ENCODE data around the gene STN1. TPM values are rescaled to one million over a fixed set of nuclear protein-coding genes. Genes with fewer than 3 reads are reported as not detected.

STN1 gene
- total and polyA plus RNA-seq, 9 of the 15 experiments (the other 6 are each of a cell fraction or from before 2014, with no cell fraction given), result 9.1 to 19.6 (median 13.8) TPM

GRCh38 chr10:103930881-103931280 lies 12.9 kb upstream of the STN1 start:
- no TSS peak for BruUV-seq (replicated peaks)
- Histone ChIP-seq H3K9me3 (replicated peaks; ENCODE audit: control insufficient read depth, insufficient read depth, low read depth, low read length) (no peaks in the 10 kb centered on the region), H3K4me3 (no peak overlapping the region), H3K79me2 (ENCODE audit: control insufficient read depth, insufficient read depth, low read length) (no peaks in the 10 kb centered on the region), H3K36me3 (ENCODE audit: control insufficient read depth, insufficient read depth, low read length) (no peaks in the 10 kb centered on the region), H3K9me1 (ENCODE audit: control insufficient read depth, insufficient read depth, low read length) (no peaks in the 10 kb centered on the region), H4K20me1 (replicated peaks; ENCODE audit: control insufficient read depth, insufficient read depth, low read length) (no peaks in the 10 kb centered on the region), H2AFZ (ENCODE audit: low read depth, low read length) (no peak overlapping the region), H3K27ac (ENCODE audit: extremely low read depth, low read depth, low read length) (no peak overlapping the region), H3K4me2 (ENCODE audit: insufficient read depth, low read length) (no peak overlapping the region), H3K4me1 (replicated peaks in 1 of 2; ENCODE audit: control insufficient read depth in 2 of 2, insufficient read depth in 2 of 2, low read length in 2 of 2) (no peaks in the 10 kb centered on the region; a peak in 1 of 5 replicates), H3K27me3 (ENCODE audit: control insufficient read depth in 2 of 2, insufficient read depth in 2 of 2, low read length in 2 of 2) (peaks cover 0 to 2% of the 10 kb centered on the region in 2 experiments; a peak in 1 of 5 replicates), H3K9ac (ENCODE audit: insufficient read depth in 1 of 2, low read depth in 2 of 2, low read length in 2 of 2) (no peak overlapping the region)
- DNase-seq (ENCODE audit: extremely low read depth in 1 of 4, low spot score in 3 of 4) (no peak), ATAC-seq (no peak), FAIRE-seq (no peak)
- POLR2A ChIA-PET, result no interaction called here
- TF ChIP-seq NFE2L1 (tag; IDR thresholded peaks at IDR 0.05; ENCODE audit: borderline replicate concordance, low read depth) (no peak), FOXJ3 (CRISPR knock-in tag; IDR thresholded peaks at IDR 0.05) (no peak), TEAD2 (tag; IDR thresholded peaks at IDR 0.05) (no peak), PHF20 (IDR thresholded peaks at IDR 0.05; ENCODE audit: partially characterized antibody) (no peak), ZNF551 (CRISPR knock-in tag; IDR thresholded peaks at IDR 0.05) (no peak)
- intact Hi-C loops (cut with micrococcal nuclease), result no loop called here
- in situ Hi-C loops (cut with MboI), result no loop called here
- 53% methylated on average over 6 of the region's 6 CpGs for WGBS (ENCODE audit: insufficient coverage, low coverage, missing lambda C conversion rate)
- CTCF ChIA-PET (ENCODE audit: low intra/inter-chr PET ratio), result no interaction called here

GRCh38 chr10:103930449-103930848 lies 12.5 kb upstream of the STN1 start:
- no peak overlapping the region for H2AFZ ChIP-seq (ENCODE audit: low read depth, low read length)
- POLR2A ChIA-PET, result no interaction called here
- no peaks in the 10 kb centered on the region for H3K79me2 ChIP-seq (ENCODE audit: control insufficient read depth, insufficient read depth, low read length)
- H3K9me3 ChIP-seq (replicated peaks; ENCODE audit: control insufficient read depth, insufficient read depth, low read depth, low read length), result no peaks in the 10 kb centered on the region
- FAIRE-seq (no peak), ATAC-seq (no peak), DNase-seq (ENCODE audit: extremely low read depth in 1 of 4, low spot score in 3 of 4) (no peak)
- H3K9ac ChIP-seq (ENCODE audit: insufficient read depth in 1 of 2, low read depth in 2 of 2, low read length in 2 of 2), result no peak overlapping the region
- CTCF ChIA-PET (ENCODE audit: low intra/inter-chr PET ratio), result no interaction called here
- H3K4me3 ChIP-seq, result no peak overlapping the region
- H4K20me1 ChIP-seq (replicated peaks; ENCODE audit: control insufficient read depth, insufficient read depth, low read length), result no peaks in the 10 kb centered on the region
- no peak overlapping the region for H3K27ac ChIP-seq (ENCODE audit: extremely low read depth, low read depth, low read length)
- no peaks in the 10 kb centered on the region; a peak in 1 of 5 replicates for H3K4me1 ChIP-seq (replicated peaks in 1 of 2; ENCODE audit: control insufficient read depth in 2 of 2, insufficient read depth in 2 of 2, low read length in 2 of 2)
- H3K27me3 ChIP-seq (ENCODE audit: control insufficient read depth in 2 of 2, insufficient read depth in 2 of 2, low read length in 2 of 2), result no peaks in the 10 kb centered on the region
- H3K4me2 ChIP-seq (ENCODE audit: insufficient read depth, low read length), result no peak overlapping the region
- H3K9me1 ChIP-seq (ENCODE audit: control insufficient read depth, insufficient read depth, low read length), result no peaks in the 10 kb centered on the region
- intact Hi-C loops (cut with micrococcal nuclease) (no loop called here), in situ Hi-C loops (cut with MboI) (no loop called here)
- H3K36me3 ChIP-seq (ENCODE audit: control insufficient read depth, insufficient read depth, low read length), result no peaks in the 10 kb centered on the region
- WGBS (ENCODE audit: insufficient coverage, low coverage, missing lambda C conversion rate), result 53% methylated on average over 1 of the region's 1 CpG
- BruUV-seq (replicated peaks), result no TSS peak
- TF ChIP-seq THRB (CRISPR knock-in tag; conservative IDR thresholded peaks at IDR 0.05) (no peak), BRF2 (IDR thresholded peaks at IDR 0.05; ENCODE audit: borderline replicate concordance, insufficient read depth, insufficient read length) (no peak), HMGN3 (IDR thresholded peaks at IDR 0.05; ENCODE audit: borderline replicate concordance, extremely low read depth, insufficient read length, low read depth, low read length) (no peak), SRF (CRISPR knock-in tag; IDR thresholded peaks at IDR 0.05) (no peak), CHD2 (IDR thresholded peaks at IDR 0.05; ENCODE audit: low read depth, low read length) (no peak), ZNF311 (CRISPR knock-in tag; IDR thresholded peaks at IDR 0.05) (no peak), KLF1 (tag; IDR thresholded peaks at IDR 0.05) (no peak), MLX (CRISPR knock-in tag; conservative IDR thresholded peaks at IDR 0.05) (no peak), FOXA1 (IDR thresholded peaks at IDR 0.05; ENCODE audit: borderline replicate concordance) (no peak)

Measured in K562 (cell line).